ENCODE data around the gene VSX2. TPM values are rescaled to one million over a fixed set of nuclear protein-coding genes. Genes with fewer than 3 reads are reported as not detected.

The VSX2 gene
- total RNA-seq, 3 donors from 2014 or later = not detected

GRCh38 chr14:74207943-74208342, 31.3 kb upstream of the VSX2 start:
- no peak overlapping the region for H3K27ac ChIP-seq
- TF ChIP-seq POLR2A (IDR thresholded peaks at IDR 0.05) (no peak), CTCF (IDR thresholded peaks at IDR 0.05) (no peak), POLR2AphosphoS5 (IDR thresholded peaks at IDR 0.05) (no peak)
- intact Hi-C loops (cut with DNase I; ENCODE audit: low total_unique reads) = no loop called here
- H3K4me1 ChIP-seq = no peaks in the 10 kb centered on the region
- DNase-seq (ENCODE audit: low spot score in 2 of 2) = no peak
- no peaks in the 10 kb centered on the region for H3K27me3 ChIP-seq
- no peak overlapping the region for H3K4me3 ChIP-seq
- H3K9me3 ChIP-seq = no peaks in the 10 kb centered on the region
- H3K36me3 ChIP-seq = no peaks in the 10 kb centered on the region

GRCh38 chr14:74208642-74209041, 30.6 kb upstream of the VSX2 start:
- Histone ChIP-seq H3K36me3 (no peaks in the 10 kb centered on the region), H3K27me3 (no peaks in the 10 kb centered on the region), H3K9me3 (no peaks in the 10 kb centered on the region), H3K4me1 (no peaks in the 10 kb centered on the region), H3K4me3 (no peak overlapping the region), H3K27ac (no peak overlapping the region)
- no peak for DNase-seq (ENCODE audit: low spot score in 2 of 2)
- intact Hi-C loops (cut with DNase I; ENCODE audit: low total_unique reads) = no loop called here
- no peak for TF ChIP-seq POLR2AphosphoS5 (IDR thresholded peaks at IDR 0.05)
- TF ChIP-seq CTCF (IDR thresholded peaks at IDR 0.05) = no peak
- no peak for TF ChIP-seq POLR2A (IDR thresholded peaks at IDR 0.05)

GRCh38 chr14:74211945-74212580, 27.2 kb upstream of the VSX2 start:
- no peak for DNase-seq (ENCODE audit: low spot score in 2 of 2)
- Histone ChIP-seq H3K4me3 (no peak overlapping the region), H3K36me3 (no peaks in the 10 kb centered on the region), H3K9me3 (no peaks in the 10 kb centered on the region), H3K27ac (no peak overlapping the region), H3K27me3 (peaks cover 0 to 2% of the 10 kb centered on the region in 2 donors), H3K4me1 (no peaks in the 10 kb centered on the region)
- no peak for TF ChIP-seq CTCF (IDR thresholded peaks at IDR 0.05)
- no peak for TF ChIP-seq POLR2AphosphoS5 (IDR thresholded peaks at IDR 0.05)
- TF ChIP-seq POLR2A (IDR thresholded peaks at IDR 0.05) = no peak
- intact Hi-C loops (cut with DNase I; ENCODE audit: low total_unique reads) = no loop called here

- H3K36me3 ChIP-seq = no peaks in the 10 kb centered on the region
- H3K27ac ChIP-seq = no peak overlapping the region
- H3K9me3 ChIP-seq = no peaks in the 10 kb centered on the region
- intact Hi-C loops (cut with DNase I; ENCODE audit: low total_unique reads) = no loop called here
- H3K27me3 ChIP-seq = peaks cover 0 to 21% of the 10 kb centered on the region in 2 donors
- DNase-seq (ENCODE audit: low spot score in 2 of 2) = no peak
- no peaks in the 10 kb centered on the region for H3K4me1 ChIP-seq
- H3K4me3 ChIP-seq = no peak overlapping the region
- no peak for TF ChIP-seq CTCF (IDR thresholded peaks at IDR 0.05)
- no peak for TF ChIP-seq POLR2A (IDR thresholded peaks at IDR 0.05)
- TF ChIP-seq POLR2AphosphoS5 (IDR thresholded peaks at IDR 0.05) = no peak
Observed at GRCh38 chr14:74213907-74214803, 25.1 kb upstream of the VSX2 start.

GRCh38 chr14:74216671-74217070, 22.6 kb upstream of the VSX2 start:
- Histone ChIP-seq H3K36me3 (no peaks in the 10 kb centered on the region), H3K9me3 (no peaks in the 10 kb centered on the region), H3K4me1 (no peaks in the 10 kb centered on the region), H3K4me3 (no peak overlapping the region), H3K27me3 (peaks cover 0 to 31% of the 10 kb centered on the region in 2 donors), H3K27ac (no peak overlapping the region)
- DNase-seq (ENCODE audit: low spot score in 2 of 2) = no peak
- TF ChIP-seq POLR2AphosphoS5 (IDR thresholded peaks at IDR 0.05) (no peak), CTCF (IDR thresholded peaks at IDR 0.05) (no peak), POLR2A (IDR thresholded peaks at IDR 0.05) (no peak)
- intact Hi-C loops (cut with DNase I; ENCODE audit: low total_unique reads) = no loop called here
